Adrenal gland (tissue), 12 donors: Measurements from ENCODE around the gene RIT2. TPM values are rescaled to one million over a fixed set of nuclear protein-coding genes. Genes with fewer than 3 reads are reported as not detected.
A peak's percentile ranks its signal among the peaks of the same experiment; 100 is the strongest.

Experiments
- DNase-seq, 7 donors: peaks; one replicate each; pipeline ENCODE4 v3.0.0-alpha.2; 2019 to 2020
- H3K27ac ChIP-seq, 5 donors: fragments of 200-600 bp; sonication (generic) in 4 of 5; 1 replicate in 3 of 5; 2 replicates in 2 of 5; pipeline versions ENCODE4 v1.5.1 to v1.8.0; 2016 to 2020; ENCODE audit warnings: mild to moderate bottlenecking in 1 of 5
- H3K27me3 ChIP-seq: fragments of 200-600 bp; 2 replicates; pipeline ENCODE4 v1.8.0; 2021
- H3K36me3 ChIP-seq, 2 donors: fragments of 200-600 bp; replicated peaks in 1 of 2; 1 replicate in 1 of 2; 2 replicates in 1 of 2; pipeline versions ENCODE4 v1.5.1 to v1.8.0; 2018 to 2022
- H3K4me1 ChIP-seq, 2 donors: fragments of 200-600 bp; replicated peaks in 1 of 2; 1 replicate in 1 of 2; 2 replicates in 1 of 2; pipeline versions ENCODE4 v1.5.1 to v1.8.0; 2018 to 2021
- H3K4me3 ChIP-seq, 4 donors: fragments of 200-600 bp; sonication (generic) in 3 of 4; one replicate each; pipeline ENCODE4 v1.5.1; 2016 to 2018
- H3K9me3 ChIP-seq, 3 donors: fragments of 200-600 bp; sonication (generic) in 1 of 3; replicated peaks in 1 of 3; 1 replicate in 2 of 3; 2 replicates in 1 of 3; pipeline versions ENCODE4 v1.5.1 to v1.8.0; 2016 to 2021
- POLR2A ChIP-seq, 2 donors: fragments of 450-650 bp; IDR thresholded peaks; one replicate each; pipeline ENCODE4 v1.6.1; 2017; ENCODE audit warnings: antibody characterized with exemption in 2 of 2, mild to moderate bottlenecking in 2 of 2, moderate library complexity in 1 of 2
- WGBS, 4 donors: extraction: QIAGEN DNeasy Blood & Tissue Kit in 2 of 4; methylation state at CpG; one replicate each; pipeline versions ENCODE4 v1.1.5 to v1.1.7; 2013 to 2017; 5-methylcytosine and 5-hydroxymethylcytosine counted together
- intact Hi-C, 2 donors: fragments of 100-400 bp; cut with DNase I; formaldehyde crosslinking; loops; one replicate each; pipeline versions ENCODE4 v1.14.1 to v1.15.0; 2022 to 2023
- polyA plus RNA-seq, 3 donors: library from polyadenylated mRNA; stranded (reverse); fragments of 200-250 nt in 2 of 3; fragments of 350-450 nt in 1 of 3; fragmentation: Illumina TruSeq in 1 of 3; extraction: RNeasy Lipid Tissue Mini Kit (QIAGEN cat#74804) in 1 of 3; gene quantifications; one replicate each; pipeline ENCODE4 v1.2.3, GENCODE V29; 2013 to 2014
- total RNA-seq, 9 donors: library from RNA; depleted of rRNA in 4 of 9; stranded (reverse); fragments of >200 nt in 4 of 9; fragments of 120-200 nt in 1 of 9; fragmentation: NEBNext Ultra II Directional in 1 of 9; extraction: Animal tissue kit (Norgen Biotek cat#: 25700) in 1 of 9; gene quantifications; one replicate each; pipeline versions ENCODE4 v1.1.0 to v1.2.4, GENCODE V29; 2013 to 2023
- TF ChIP-seq, protein P1 (sequence below), 6 experiments: fragments of 450-650 bp in 4 of 6; fragments of 200-600 bp in 2 of 6; sonication (generic) in 1 of 6; IDR thresholded peaks; 1 replicate in 5 of 6; 2 replicates in 1 of 6; pipeline versions ENCODE4 v1.5.1 to v1.8.0; 2016 to 2021; ENCODE audit warnings: antibody characterized with exemption in 6 of 6, mild to moderate bottlenecking in 2 of 6, moderate library complexity in 1 of 6
- donor health status: healthy with polysubstance abuse.
- donor health status: Bipolar disorder and iron deficiency.
- donor health status: DM: yes; HTN: yes; CAD: no.
- donor health status: DM: no; HTN: no; CAD: no.
- donor health status: DM: no; HTN: no; CAD: no.
- donor health status: DM: yes; HTN: yes; CAD: no.

The RIT2 gene
- total and polyA plus RNA-seq, 12 donors = 0.20 to 0.99 (median 0.28) TPM; not detected in 7

- no peak for TF ChIP-seq POLR2A (IDR thresholded peaks at IDR 0.05)
- TF ChIP-seq, protein P1, sequence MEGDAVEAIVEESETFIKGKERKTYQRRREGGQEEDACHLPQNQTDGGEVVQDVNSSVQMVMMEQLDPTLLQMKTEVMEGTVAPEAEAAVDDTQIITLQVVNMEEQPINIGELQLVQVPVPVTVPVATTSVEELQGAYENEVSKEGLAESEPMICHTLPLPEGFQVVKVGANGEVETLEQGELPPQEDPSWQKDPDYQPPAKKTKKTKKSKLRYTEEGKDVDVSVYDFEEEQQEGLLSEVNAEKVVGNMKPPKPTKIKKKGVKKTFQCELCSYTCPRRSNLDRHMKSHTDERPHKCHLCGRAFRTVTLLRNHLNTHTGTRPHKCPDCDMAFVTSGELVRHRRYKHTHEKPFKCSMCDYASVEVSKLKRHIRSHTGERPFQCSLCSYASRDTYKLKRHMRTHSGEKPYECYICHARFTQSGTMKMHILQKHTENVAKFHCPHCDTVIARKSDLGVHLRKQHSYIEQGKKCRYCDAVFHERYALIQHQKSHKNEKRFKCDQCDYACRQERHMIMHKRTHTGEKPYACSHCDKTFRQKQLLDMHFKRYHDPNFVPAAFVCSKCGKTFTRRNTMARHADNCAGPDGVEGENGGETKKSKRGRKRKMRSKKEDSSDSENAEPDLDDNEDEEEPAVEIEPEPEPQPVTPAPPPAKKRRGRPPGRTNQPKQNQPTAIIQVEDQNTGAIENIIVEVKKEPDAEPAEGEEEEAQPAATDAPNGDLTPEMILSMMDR (IDR thresholded peaks at IDR 0.05) = no peak
- H3K4me3 ChIP-seq = no peak overlapping the region
- intact Hi-C loops = no loop called here
- no peaks in the 10 kb centered on the region for H3K9me3 ChIP-seq
- H3K36me3 ChIP-seq = no peaks in the 10 kb centered on the region
- no peaks in the 10 kb centered on the region for H3K27me3 ChIP-seq
- DNase-seq = no peak
- no peaks in the 10 kb centered on the region for H3K4me1 ChIP-seq
- 83 to 88% (median 84%) methylated on average over 1 of the region's 1 CpG for WGBS, 4 donors
- H3K27ac ChIP-seq = no peak overlapping the region
Measured at GRCh38 chr18:42707080-42707479, 408.4 kb downstream of the RIT2 start.

DNA sequence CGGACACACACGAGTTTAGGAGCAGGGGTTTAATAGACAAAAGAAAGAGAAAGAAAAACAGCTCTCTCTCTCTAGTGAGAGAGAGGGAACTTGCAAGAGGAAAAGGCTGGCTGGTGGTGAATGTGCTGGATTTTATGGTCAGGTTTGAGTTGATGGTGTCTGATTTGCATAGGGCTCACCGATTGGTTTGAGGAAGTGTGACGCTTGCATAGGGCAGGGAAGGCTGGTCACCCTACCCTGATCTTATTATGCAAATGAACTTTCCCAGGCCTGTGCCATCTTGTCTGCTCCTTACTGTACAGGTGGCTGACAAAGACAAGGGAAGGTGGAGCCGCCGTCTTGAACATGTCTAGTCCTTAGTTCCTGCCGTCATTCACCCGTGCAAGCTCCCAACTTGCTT, 408.9 kb downstream of the RIT2 start:
- H3K27ac ChIP-seq = no peak overlapping the region
- intact Hi-C loops = no loop called here
- H3K4me3 ChIP-seq = no peak overlapping the region
- no peaks in the 10 kb centered on the region for H3K4me1 ChIP-seq
- H3K27me3 ChIP-seq = no peaks in the 10 kb centered on the region
- DNase-seq = peak in 3 of 7 donors; percentile 6 to 76 (median 12)
- no peaks in the 10 kb centered on the region for H3K36me3 ChIP-seq
- H3K9me3 ChIP-seq = no peaks in the 10 kb centered on the region
- WGBS, 4 donors = 70 to 72% (median 71%) methylated on average over 8 of the region's 8 CpGs
- TF ChIP-seq, protein P1 (IDR thresholded peaks at IDR 0.05) = no peak
- no peak for TF ChIP-seq POLR2A (IDR thresholded peaks at IDR 0.05)

GRCh38 chr18:42706029-42706608, 409.4 kb downstream of the RIT2 start:
- 76 to 82% (median 78%) methylated on average over 4 of the region's 4 CpGs for WGBS, 4 donors

More at GRCh38 chr18:42706029-42706608, 409.4 kb downstream of the RIT2 start:
- no peak for DNase-seq
- intact Hi-C loops = no loop called here
- Histone ChIP-seq H3K9me3 (no peaks in the 10 kb centered on the region), H3K27me3 (no peaks in the 10 kb centered on the region), H3K27ac (no peak overlapping the region), H3K4me1 (no peaks in the 10 kb centered on the region), H3K4me3 (no peak overlapping the region), H3K36me3 (no peaks in the 10 kb centered on the region)
- TF ChIP-seq, protein P1 (IDR thresholded peaks at IDR 0.05) = no peak
- TF ChIP-seq POLR2A (IDR thresholded peaks at IDR 0.05) = no peak

Other genes starting within 250 kb of the RIT2 start
- 10 to 100 TPM in 1 of 9 donors, 1 to 10 TPM in 3, under 1 TPM in 3, not detected in 2; 0.30 to 17.3 (median 1.9) TPM for gene SYT4, start 161.8 kb upstream of the RIT2 start, total RNA-seq
- gene SYT4, start 161.8 kb upstream of the RIT2 start, polyA plus RNA-seq = 10 to 100 TPM in 1 of 3 donors, 1 to 10 TPM in 2; 1.2 to 18.7 (median 2.4) TPM